GM18868 (cell line): ENCODE data around the gene TMEM233.

Experiments
- ATAC-seq: cut with Tn5 transposase; IDR thresholded peaks from one replicate; pipeline ENCODE4 v1.9.1; 2021; ENCODE audit warnings: mild to moderate bottlenecking, moderate library complexity; ENCODE audit not compliant: unreplicated experiment

Gene TMEM233

DNA sequence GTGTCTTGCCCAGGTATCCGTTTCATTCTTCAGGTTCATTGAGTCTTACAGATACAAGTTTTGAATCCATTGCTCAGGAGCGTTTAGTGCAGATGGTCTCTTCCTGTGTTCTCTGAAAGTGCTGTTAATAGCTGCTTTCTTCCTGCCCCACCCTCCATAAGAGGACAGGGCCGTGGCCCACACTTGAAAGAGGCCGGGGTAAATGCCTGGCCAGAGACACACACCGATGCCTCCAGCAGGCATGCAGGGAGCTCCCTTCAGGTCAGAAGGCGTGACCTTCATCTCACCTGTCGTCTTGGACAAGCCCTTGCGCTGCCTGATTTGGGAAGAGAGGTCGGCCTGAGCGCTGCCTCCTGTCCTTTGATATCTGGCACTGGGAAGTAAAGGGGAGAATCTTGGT, 85.9 kb downstream of the TMEM233 start:
- ATAC-seq = no peak

DNA sequence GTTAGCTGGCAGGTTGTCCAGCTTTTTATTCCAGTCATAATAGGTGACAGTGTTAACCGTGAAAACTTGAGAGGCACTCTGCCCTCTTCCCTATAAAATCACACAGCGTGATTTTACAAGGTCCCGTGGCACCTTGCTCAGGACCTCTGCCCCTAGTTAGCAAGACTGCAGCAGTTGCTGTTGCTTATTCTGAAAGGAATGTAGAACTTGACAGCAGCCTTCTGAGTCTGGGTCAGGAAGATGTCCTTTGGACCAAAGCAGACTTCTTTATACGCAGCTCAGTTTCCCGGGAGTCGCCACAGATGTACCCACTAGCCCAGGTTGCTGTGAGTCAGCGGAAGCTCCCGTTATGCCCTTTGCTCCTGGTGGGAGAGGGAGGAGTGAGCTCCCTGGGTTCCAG, 87.5 kb downstream of the TMEM233 start:
- ATAC-seq = no peak

GRCh38 chr12:119681728-119682638, 88.4 kb downstream of the TMEM233 start:
- ATAC-seq = peak; percentile 67

DNA sequence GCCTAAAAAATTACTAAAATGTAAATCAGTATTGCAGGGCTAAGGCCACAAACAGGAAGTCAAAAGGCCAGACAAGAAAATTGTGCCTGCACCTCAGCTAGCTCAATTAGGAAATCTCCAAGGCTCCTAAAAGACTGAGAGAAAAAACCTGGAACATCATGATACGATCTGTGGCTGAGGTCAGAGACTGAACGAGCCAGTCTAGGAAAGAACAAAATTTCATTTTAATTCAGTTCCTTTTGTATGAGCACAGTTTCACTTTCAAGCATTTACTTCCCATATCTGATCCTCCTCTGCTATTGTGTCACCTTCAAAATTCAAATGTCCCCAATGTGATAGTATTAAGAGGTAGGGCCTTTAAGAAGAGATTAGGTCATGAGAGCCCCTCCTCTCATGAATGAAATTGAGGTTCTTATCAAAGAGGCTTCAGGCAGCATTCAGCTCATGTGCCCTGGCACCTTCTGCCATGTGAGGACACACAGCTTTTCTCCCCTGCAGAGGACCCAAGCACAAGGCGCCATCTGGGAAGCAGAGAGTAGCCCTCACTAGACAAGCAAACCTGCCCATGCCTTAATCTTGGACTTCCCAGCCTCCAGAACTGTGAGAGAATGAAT, 89.2 kb downstream of the TMEM233 start:
- peak; percentile 64 for ATAC-seq

- ATAC-seq = no peak
These were observed 89.8 kb downstream of the TMEM233 start for GRCh38 chr12:119683413-119683812.

DNA sequence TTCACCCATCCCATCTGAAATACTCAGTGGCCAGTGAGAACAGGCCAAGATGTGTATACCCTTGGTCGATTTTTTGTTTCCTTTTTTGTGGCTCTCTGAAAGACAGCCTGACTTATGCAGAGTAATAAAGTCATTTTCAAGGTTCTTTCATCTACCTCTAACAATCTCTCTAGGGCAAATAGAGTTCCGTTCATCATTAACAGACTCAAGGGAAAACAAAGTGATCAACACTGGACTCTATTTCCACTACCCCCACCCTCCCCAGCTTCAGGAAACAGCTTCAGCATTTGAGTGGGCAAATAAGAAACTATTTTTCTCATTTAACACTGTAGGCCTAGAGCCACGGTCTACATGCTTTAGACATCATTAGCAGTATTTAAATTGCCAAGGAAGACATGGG, 90.2 kb downstream of the TMEM233 start:
- no peak for ATAC-seq

- ATAC-seq = no peak
These were observed 91.3 kb downstream of the TMEM233 start for GRCh38 chr12:119684711-119685369.

GRCh38 chr12:119685375-119685774, 91.8 kb downstream of the TMEM233 start:
- no peak for ATAC-seq

GRCh38 chr12:119686355-119686754, 92.8 kb downstream of the TMEM233 start:
- ATAC-seq = no peak

GRCh38 chr12:119686776-119687175, 93.2 kb downstream of the TMEM233 start:
- no peak for ATAC-seq

DNA sequence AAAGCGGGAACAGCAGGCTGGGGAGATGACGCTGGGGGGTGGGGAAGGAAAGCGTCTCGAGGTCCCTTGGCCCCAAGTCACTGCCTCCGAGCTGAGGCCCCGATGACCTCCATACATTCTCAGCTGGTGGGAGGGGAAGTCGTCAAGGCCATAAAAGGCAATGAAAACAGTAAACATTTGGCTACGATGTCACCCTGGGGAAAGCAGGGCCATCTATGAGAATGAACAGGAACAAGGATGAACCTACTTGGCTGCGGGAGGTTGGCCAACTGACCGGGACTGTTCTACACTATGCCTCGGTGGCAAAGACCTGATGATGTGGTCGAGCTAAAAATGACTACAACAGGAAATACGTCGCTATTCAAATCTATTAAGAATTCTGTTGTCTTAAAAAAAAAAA, 93.8 kb downstream of the TMEM233 start:
- ATAC-seq = no peak

GRCh38 chr12:119687879-119688278, 94.3 kb downstream of the TMEM233 start:
- ATAC-seq = no peak

- ATAC-seq = no peak
These were observed 96.4 kb downstream of the TMEM233 start for GRCh38 chr12:119689935-119690500.

GRCh38 chr12:119691202-119691810, 97.7 kb downstream of the TMEM233 start:
- no peak for ATAC-seq

DNA sequence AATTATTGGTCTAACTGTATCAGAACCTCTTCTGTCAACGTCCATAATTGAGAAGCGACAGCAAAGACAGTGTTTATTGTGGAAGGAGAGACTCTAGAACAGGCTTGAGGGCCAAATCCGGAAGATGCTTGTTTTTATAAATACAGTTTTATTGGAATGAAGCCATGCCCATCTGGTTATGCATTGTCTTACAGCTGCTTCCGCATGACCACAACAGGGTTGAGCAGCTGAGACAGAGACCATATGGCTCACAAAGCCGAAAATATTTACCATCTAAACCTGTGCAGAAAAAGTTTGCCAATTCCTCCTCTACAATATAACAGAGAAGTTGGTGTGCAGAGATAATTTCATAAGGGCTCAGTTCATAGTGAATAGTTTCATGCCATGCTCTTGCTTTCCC, 98.8 kb downstream of the TMEM233 start:
- ATAC-seq = no peak
